Fibroblast of upper back skin (primary cell): ENCODE measurements around the gene PGM2.
A peak's percentile ranks its signal among the peaks of the same experiment; 100 is the strongest.

Experiments used
- DNase-seq: peaks from one replicate; pipeline ENCODE4 v3.0.0-alpha.2; 2013

PGM2 gene

DNA sequence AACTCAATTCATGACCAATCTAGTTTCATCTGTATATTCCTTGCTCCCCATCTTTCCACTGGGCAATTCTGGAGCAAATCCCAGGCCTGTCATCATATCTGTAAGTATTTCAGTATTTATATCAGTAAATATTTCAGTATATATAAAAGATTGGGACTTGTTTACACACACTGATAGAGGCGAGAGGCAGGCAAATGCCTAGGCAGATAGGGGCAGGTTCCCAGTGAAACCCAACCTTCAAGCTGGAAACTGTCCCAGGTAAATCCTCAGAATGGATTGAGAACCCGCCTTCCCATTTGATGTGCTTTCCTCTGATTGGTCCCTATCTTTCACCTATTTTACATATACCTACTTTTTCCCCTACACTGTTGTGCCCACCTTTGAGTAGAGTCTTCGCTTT, 40.6 kb downstream of the PGM2 start:
- no peak for DNase-seq

DNA sequence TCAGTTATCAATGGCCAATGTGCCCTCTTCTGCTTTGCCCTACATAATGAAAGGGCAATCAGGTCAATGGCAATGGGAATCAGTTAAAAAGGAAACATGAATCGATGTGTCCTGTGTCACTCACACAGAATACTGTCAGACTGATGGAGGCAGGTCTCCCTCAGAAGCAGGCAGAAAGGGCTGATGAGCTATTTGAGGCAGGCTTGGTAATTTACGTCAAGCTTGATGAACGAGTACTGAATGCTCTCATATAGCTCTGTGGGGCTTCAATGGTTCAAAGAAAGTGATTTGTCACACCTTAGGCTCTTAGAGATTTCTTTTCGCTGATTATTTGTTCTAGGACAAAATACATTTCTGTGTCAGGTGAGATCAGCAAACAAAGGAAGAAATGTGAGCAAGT, 41.8 kb downstream of the PGM2 start:
- DNase-seq: no peak

DNA sequence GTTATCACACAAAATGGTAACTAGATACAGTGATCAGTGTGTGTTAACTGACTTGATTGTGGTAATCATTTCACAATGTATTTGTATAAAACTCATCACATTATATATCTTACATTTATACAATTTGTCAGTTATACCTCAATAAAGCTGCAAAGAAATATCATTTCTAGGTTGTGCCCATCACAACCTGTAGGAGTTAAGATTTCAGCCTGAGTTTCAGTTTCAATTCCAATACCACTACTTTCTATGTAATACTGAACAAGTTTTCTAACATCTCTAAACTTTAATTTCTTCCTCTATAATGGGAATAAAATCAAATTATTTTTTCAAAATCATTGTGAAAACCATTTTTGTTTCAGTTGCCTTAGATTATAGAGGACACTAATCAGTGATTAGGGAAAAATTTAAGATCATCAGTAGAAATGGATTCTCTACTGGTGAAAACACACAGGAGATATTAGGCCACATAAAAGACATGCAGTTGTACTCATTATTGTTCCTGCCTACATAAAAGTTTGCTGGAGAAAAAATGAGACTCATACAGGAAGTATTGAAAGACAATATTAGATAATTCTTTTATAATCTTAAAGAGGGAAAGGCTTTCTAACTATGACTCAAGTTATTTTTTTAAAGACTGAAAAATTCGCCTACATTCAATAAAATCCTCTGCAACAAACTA, 46.0 kb downstream of the PGM2 start:
- DNase-seq: no peak

DNA sequence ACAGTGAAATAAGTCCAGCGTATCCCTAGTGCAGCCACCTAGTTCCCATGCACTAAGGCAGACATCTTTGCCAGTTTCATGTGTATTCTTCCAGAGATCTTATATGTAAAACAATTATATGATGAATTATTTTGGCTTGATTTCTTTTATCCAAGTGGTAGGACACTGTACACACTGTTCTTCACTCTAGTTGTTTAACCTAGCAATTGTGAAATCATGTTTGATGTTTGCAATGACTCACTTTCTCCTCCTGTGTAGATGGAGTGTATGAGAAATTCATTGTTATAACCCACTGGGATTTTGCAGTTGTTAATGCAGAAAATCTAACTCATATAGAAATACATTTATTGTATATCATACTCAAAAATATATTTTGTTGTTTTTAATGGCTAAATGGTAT, 46.9 kb downstream of the PGM2 start:
- DNase-seq: peak; percentile 54

DNA sequence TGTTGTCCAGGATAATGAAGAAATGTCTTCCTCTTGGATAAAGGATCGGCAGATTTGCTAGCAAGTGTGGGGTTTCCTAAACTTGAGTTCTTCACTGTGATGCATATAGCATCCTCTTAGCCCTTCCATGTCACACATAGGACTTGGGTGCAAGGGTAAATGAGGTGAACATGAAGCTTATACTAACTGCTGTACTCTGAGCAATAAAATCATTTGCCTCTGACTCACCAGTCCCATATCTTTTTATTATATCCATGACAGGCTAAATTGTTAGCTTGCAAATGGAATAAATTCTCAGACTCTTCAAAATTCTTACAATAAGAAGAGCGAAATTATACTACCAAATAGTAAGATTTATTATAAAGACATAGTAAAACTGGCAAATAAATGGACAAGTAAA, 49.7 kb downstream of the PGM2 start:
- no peak for DNase-seq

DNA sequence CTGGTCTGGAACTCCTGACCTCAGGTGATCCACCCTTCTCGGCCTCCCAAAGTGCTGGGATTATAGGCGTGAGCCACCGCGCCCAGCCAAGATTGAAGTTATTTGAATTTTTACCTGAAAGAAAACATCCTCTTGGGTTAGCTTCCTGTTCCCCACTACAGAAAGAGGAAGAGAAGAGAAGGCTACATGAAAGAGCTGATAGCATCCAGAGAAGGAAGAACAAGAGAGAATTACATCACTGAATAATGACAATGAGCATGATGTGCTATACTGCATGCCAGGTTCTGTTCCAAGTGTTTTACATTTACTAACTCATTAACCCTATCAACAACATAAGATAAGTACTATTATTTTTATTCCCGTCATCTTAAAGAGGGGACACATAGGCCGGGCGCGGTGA, 52.9 kb downstream of the PGM2 start:
- no peak for DNase-seq

DNA sequence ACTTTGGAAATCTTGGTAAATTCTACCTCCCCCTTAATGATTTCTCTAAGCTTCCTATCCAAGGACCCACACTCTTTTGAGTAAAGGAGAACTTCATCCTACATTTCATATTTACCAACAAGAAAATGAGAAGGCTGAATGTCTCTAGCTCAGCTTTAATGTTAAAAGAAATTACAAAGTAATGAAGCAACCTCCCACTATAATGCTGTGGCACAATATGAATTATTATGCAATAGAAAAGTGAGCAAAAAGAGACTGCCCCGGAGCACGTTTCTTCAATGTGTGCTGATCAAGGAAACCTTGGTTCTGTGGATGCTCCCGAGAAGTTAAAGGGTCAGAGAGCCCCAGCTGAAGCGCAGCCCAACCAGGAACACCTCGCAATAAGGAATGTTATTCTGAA, 55.3 kb downstream of the PGM2 start:
- no peak for DNase-seq

DNA sequence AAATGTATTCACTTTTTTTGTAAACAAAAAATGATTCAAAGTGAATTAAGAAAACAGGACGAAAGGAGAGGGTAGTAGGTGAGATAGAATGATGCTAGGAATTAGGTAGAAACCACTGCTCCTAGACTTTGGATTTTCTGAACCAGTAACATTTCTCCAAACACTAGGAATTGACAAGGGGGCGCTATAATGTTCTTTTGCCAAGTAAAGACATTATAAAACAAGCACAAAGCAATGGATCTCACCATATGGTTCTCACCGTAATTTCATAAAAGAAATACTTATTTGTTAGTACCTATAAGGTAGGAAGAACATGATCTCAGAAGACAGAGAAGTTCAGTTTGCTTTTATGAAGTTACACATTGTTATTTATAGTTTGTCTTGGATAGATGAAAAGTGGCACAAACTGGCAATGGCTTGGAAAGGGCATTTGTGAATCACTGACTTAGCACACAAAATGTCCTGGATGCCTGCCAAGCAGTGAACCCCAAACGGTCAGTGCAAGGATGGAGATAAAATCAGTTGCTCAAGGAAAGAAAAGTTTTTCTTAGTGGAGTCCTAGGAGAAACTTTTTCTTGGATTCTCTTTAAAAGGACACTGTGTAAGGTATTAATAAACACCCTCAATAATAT, 56.3 kb downstream of the PGM2 start:
- no peak for DNase-seq

DNA sequence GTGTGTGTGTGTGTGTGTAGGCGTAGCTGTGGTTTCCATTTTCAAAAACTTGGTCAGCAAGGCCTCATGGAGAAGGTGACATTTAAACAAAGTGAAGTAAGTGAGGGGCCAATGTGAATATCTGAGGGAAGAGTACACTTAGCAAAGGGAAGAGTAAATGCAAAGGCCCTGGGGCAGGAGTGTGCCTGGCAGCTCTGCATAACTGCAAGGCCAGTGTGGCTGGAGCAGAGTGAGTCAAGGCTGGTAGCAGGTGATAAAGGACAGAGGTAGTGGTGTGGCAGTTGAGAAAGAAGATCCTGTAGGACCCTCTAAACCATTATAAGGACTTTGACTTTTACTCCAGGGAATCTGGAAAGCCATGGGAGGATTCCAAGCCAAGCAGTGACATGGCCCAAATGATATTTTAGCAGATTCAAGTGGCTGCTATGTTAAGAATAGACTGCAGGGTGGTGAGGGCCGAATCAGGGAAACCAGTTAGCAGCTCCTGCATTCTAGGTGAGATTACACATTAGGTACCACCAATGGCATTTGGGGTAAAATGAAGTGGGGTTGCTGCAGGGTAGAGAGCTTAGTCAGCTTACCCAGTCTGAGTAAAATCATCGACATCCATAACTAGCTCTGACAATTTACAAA, 58.5 kb downstream of the PGM2 start:
- DNase-seq: no peak

DNA sequence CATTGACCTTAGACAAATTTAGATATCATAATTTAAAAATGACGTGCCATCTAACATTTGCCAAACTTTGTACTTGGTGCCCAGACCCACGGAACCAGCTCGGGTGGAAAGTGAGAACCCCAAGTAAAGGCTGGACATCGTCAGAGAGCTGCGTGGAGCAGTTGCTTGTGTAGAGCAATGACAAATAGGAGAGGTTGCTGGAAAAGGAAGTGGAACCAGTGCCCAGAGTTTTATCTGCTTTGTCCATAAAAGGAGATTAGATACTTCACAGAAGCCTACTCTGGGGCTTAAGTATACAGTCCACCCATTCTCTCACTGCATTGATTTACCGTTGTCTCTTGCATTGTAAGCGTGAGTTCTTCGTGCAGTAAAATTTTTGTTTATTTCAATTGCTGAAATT, 59.0 kb downstream of the PGM2 start:
- no peak for DNase-seq

DNA sequence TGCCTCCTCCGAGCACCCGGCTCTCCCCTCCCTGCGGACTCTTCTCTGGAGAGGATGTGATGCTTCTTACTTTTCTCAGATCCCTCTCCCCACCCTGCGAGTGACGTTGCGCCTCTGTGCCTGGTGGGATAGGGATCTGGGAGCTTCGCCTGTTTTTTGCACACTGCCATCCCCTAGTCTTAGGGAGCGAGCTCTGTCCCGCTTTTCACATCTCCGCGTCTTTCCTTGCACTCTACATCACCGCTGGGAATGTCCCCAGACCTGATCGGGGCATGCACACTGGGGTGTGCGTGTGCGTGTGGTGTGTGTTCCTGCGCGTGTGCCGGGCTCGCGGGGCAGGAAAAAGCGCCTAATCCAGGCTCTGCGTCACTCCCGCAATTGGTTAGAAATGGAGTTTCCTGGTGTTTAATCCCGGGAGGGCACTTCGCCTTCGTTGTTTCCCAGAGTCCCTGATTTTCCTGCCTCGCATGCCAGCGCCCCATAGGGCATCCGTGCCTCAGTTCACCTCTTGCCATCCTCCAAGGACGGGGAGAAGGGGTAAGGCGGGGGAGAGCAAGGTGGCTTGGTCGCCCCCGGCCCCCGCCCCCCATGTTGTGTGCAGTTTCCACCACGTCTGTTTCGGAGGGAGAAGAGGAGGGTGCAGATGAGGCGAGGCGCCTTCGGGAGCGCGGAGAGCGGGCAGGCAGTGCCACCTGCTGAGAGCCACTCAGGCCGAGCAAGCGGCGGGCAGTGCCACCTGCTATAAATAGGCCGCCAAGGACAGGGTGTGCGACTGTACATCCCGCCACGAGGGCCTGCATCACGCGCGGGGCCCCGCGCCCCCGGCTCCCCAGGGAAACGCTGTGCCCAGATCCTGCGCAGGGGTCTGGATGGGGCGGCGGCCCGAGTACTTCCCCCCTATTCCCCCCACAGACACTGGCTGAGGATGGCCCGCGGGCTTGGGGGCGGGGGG, 63.6 kb downstream of the PGM2 start:
- no peak for DNase-seq

DNA sequence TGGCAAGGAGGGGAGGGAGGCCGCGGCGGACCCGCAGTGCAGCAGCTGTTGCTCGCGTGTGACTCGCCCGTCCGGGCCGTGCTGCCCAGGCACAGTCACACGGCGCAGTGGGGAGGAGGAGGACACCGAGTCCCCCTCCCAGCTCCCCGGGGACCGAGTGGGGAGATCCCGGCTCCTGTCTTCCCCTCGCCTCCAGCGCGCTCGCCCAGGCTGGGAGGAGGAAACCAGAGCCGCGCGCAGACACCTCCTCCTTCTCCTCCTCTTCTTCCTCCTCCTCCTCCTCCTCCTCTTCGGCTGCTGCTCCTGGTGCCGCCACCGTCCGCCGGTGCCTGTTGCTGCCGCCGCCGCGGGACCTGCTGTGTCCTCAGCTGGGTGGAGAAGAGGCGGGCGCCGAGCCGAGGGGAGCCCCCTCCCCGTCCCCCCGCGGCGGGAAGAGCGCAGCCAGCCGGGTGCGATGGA, 64.3 kb downstream of the PGM2 start, which contains the start of gene TBC1D1:
TSS of gene TBC1D1 (plus strand) at position 284 of the 459 bp plus-strand sequence. CDS start 11,012 bp downstream, outside the sequence.
- DNase-seq: no peak

DNA sequence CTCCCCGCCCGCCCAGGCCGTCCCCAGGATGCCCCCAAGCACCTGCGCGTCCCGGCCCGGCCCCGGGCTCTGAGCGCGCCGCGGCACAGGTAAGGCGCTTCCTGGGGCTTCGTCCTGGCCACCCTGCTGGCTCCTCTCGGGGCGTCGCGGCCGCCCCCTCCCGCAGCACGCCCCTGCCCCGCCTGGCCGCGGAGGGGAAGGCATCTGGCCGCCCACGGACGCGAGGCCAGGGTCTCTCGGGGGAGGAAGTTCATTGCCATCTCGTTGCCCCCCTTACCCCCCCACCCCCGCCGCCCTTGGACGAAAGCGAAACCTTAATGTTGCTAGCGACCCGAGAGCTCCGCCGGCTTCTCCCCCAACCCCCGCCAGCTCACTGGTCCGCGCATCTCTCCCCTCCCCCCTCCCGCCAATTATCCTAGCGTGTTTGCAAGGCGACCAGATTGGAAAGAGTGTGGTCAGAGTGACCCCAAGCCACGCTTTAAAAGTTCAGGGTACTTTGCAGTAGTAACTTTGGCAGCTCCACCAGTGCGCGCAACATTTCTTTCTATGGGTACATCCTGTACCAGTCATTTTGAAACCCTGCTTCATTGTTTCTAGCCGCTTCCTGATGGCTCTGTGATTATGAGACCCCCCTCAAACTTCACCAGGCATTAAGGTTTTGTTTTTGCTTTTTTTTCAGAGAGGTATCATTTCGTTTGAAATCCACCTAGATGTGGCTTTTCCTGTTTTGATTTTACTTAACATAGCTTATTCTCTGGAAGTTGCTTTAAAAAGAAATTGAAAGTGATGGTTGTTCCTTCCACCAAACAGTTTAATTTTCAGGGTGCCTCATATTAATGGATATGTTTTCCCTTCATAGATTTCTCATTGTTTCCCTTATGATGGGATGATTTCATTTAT, 65.0 kb downstream of the PGM2 start:
- DNase-seq: no peak

DNA sequence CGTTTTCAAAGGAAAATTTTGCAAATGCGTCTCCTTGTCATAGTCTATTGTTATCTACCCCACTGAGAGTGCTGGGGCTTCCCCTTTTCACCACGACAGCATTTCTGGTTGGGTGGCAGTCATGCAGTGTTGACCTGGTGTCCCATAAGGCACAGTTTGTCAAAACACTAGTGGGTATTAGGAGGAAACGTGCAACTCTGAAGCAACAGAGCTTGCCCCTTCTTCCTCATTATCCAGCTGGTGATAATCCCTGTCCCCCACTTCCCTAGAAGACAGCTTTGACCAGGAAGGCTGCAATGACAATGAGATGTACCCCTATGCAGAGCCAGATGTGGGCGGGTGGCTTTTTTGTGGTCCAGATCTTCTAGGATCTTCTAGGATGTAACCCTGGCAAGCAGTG, 66.2 kb downstream of the PGM2 start:
- no peak for DNase-seq

DNA sequence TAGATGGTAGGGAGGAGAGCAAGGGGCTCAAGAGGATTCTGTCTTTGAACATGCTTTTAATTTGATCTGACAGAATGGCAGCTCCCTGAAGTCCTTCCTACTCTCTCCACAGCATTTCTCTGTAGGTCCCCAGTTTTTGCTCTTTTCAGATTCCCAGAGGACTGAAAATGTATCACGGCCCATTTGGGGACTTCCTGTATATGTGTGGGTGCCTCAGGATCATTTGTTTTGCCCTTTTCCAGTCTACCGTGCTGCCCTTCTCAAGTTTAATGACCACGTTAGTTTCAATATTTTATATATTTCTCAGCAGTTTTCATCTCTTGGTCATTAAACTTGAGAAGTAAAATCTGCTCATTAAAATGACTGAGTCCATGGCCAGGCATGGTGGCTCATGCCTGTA, 66.7 kb downstream of the PGM2 start:
- DNase-seq: no peak

DNA sequence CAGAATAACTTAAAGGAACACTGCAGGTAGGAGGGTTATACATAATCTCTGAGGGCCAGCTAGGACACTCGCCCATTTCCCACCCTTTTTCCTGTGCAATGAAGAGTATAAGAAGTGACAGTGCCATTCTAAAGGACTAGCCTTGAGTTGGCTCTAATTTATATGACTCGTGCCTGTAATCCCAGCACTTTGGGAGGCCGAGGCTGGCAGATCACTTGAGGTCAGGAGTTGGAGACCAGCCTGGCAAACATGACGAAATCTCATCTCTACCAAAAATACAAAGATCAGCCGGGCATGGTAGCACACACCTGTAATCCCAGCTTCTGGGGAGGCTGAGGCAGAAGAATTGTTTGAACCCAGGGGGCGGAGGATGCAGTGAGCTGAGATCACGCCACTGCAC, 68.8 kb downstream of the PGM2 start:
- DNase-seq: no peak

DNA sequence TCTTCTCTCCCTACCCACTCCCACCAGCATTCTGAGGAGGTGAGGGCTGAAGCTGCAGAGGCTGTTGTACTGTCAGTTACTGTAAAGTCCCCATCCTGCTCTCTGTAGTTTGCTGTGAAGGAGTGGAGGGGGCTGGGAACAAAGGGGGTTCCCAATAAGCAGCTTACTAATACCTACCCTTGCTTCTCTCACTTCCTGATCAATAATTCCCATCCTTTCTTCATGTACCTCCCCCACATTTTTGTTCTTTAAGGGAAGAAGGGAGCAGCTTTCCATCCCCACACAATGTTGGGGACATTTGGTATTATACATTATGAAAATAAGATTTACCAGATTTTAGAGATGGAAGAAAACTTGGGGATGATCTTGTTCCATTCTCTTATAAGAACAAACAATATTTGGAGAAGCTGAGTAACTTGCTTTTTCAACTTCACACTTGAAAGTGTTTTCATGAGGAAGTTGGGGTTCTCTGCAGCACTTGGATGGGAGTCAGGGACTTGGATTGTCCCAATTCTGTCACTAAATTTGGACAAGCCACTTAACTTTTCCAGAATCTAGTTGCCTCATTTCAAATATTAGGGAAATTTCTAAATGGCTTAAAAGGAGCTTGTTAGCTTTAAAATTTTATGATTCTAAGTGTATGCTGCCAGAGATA, 69.8 kb downstream of the PGM2 start:
- DNase-seq: no peak

DNA sequence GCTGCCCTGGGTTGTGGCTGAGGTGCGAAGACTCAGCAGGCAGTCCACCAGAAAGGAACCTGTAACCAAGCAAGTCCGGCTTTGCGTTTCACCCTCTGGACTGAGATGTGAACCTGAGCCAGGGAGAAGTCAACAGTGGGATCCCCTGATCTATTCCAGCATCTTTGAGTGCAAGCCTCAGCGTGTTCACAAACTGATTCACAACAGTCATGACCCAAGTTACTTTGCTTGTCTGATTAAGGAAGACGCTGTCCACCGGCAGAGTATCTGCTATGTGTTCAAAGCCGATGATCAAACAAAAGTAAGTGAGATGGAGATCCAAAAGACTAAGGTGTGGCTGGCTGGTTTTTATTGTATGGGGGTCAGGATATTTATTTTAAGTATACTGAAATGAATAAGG, 75.7 kb downstream of the PGM2 start:
- DNase-seq: no peak

DNA sequence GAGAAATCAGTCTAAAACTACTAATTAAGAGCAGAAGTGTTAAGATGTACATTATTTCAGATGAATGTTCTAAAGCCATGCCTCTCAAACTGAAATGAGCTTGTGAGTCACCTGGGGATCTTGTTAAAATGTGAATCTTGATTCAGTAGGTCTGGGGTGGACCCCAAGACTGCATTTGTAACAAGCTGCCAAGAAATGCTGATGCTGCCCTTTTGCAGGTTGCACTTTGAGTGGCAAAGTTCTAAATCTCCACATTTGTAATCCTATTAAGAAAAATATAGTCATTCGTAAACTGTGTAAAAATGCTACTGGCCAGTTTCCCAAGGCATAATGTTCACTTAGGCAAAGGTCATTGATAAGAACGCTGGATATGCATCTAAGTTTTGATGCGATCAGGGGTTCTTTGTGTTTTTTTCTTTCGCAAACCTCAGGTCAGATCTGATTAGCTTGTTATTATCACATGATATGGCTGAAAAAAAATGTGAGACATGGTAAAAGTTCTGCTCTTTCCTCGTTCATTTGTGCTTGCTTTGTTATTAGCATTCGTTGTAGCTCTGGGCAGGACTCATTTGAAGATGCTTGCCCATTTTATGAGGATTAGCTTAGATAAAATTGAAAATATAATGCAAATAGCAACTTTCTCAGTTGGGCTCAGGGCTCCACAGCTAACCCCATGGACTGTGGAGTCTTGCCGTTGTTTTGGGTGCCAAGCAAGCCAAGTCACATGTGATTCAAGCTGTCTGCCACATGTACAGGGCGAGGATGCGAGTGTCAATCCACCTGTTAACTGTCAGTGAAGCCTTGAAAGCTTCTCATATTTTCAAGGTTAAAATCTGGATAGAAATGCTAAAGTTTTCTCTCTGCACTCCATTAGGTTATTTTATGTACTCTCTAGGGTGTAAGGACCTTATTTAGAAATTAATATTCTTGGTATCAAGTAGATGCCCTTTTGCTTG, 76.5 kb downstream of the PGM2 start:
- DNase-seq: no peak

DNA sequence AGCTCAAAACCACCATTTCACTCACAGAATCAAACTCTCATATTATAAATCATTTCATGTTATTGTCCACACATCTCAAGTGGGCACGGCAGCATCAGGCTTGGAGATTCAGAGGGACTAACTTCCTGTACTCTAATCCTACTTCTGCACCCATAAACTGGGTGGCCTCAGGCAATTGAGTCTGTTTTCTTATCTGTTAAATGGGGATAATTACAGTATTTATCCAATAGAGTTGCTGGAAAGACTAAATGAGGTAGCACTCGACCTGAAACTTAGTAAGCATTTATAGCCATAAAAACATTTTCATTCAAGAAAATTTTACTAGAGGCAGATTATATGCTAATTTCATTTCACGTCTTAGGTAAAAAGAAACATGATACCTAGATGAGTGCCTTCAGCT, 77.4 kb downstream of the PGM2 start:
- DNase-seq: no peak
